Measurements from ENCODE around the gene TMEM214. TPM values are rescaled to one million over a fixed set of nuclear protein-coding genes. Genes with fewer than 3 reads are reported as not detected.

The TMEM214 gene
- total and polyA plus RNA-seq, 2 experiments from 2014 or later, result 50.4 to 75.9 TPM

DNA sequence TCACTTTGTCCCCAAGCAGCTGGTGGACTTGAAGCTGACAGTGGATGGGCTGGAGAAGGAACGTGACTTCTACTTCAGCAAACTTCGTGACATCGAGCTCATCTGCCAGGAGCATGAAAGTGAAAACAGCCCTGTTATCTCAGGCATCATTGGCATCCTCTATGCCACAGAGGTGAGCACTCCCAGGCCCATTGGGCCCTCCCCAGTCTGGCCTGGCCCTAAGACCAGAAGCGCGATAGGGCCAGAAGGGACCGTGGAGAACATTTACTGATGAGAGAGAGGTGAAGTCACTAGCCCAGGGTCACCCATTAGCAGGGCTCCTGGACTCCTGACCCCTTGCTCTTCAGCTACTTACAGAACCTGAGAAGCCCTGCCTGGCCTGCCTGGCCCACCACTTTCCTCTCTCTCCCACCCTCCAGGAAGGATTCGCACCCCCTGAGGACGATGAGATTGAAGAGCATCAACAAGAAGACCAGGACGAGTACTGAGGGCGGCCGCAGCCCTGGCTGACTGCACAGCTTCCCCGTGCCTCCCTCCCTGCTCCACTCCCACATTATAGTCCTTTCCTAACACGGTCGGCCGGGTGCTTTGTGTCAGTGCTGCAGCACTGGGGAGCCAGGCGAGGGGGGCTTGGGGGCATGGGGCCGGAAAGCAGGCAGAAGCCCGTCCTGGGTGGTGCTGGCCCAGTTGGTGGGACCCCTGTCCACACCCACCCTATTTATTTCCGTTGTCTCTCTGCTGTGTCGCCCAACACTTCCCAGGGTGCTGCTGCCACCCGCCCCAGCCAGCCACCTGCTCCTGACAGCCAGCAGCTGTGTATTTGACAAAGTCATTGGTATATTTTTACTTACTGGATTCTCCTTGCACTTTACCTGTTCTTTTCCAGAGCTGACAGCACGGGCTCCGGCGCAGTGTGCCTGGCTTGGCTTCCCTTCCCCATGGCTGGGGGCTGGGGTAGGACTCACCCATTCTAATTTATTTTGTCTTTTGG is 6.6 kb upstream of the TMEM214 start:
- TF ChIP-seq EZH2 (IDR thresholded peaks at IDR 0.05; ENCODE audit: borderline replicate concordance) (no peak), EZH2phosphoT487 (IDR thresholded peaks at IDR 0.05; ENCODE audit: low read depth, severe bottlenecking, unreplicated experiment) (no peak)
- TF ChIP-seq, protein P1, sequence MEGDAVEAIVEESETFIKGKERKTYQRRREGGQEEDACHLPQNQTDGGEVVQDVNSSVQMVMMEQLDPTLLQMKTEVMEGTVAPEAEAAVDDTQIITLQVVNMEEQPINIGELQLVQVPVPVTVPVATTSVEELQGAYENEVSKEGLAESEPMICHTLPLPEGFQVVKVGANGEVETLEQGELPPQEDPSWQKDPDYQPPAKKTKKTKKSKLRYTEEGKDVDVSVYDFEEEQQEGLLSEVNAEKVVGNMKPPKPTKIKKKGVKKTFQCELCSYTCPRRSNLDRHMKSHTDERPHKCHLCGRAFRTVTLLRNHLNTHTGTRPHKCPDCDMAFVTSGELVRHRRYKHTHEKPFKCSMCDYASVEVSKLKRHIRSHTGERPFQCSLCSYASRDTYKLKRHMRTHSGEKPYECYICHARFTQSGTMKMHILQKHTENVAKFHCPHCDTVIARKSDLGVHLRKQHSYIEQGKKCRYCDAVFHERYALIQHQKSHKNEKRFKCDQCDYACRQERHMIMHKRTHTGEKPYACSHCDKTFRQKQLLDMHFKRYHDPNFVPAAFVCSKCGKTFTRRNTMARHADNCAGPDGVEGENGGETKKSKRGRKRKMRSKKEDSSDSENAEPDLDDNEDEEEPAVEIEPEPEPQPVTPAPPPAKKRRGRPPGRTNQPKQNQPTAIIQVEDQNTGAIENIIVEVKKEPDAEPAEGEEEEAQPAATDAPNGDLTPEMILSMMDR (IDR thresholded peaks at IDR 0.05; ENCODE audit: poor library complexity), result no peak
- H3K9me2 ChIP-seq (replicated peaks; ENCODE audit: insufficient read depth), result no peaks in the 10 kb centered on the region
- H3K4me2 ChIP-seq, result no peak overlapping the region
- no peaks in the 10 kb centered on the region for H3K27me3 ChIP-seq
- H3K4me3 ChIP-seq, result no peak overlapping the region
- 92% methylated on average over 24 of the region's 24 CpGs for WGBS (ENCODE audit: low lambda C conversion rate, missing lambda C conversion rate)
- no peak overlapping the region for H2AFZ ChIP-seq
- peaks cover 7% of the 10 kb centered on the region for H3K79me2 ChIP-seq
- H3K4me1 ChIP-seq (ENCODE audit: insufficient read depth), result peaks cover 1% of the 10 kb centered on the region
- H3K9me3 ChIP-seq (ENCODE audit: low read depth), result no peaks in the 10 kb centered on the region
- no peaks in the 10 kb centered on the region for H4K20me1 ChIP-seq (ENCODE audit: insufficient read depth, poor library complexity, severe bottlenecking)
- DNase-seq (ENCODE audit: low spot score), result no peak
- H3K27ac ChIP-seq, result no peak overlapping the region
- no peaks in the 10 kb centered on the region for H3K36me3 ChIP-seq (replicated peaks; ENCODE audit: insufficient read depth, low read depth)

GRCh38 chr2:27027211-27027651 is 5.5 kb upstream of the TMEM214 start:
- H3K36me3 ChIP-seq (replicated peaks; ENCODE audit: insufficient read depth, low read depth), result no peaks in the 10 kb centered on the region
- H3K27ac ChIP-seq, result no peak overlapping the region
- 96% methylated on average over 10 of the region's 10 CpGs for WGBS (ENCODE audit: low lambda C conversion rate, missing lambda C conversion rate)
- no peak overlapping the region for H3K4me2 ChIP-seq
- peaks cover 18% of the 10 kb centered on the region for H3K79me2 ChIP-seq
- H2AFZ ChIP-seq, result no peak overlapping the region
- H3K27me3 ChIP-seq, result no peaks in the 10 kb centered on the region
- no peaks in the 10 kb centered on the region for H3K9me3 ChIP-seq (ENCODE audit: low read depth)
- no peak overlapping the region for H3K4me3 ChIP-seq
- DNase-seq (ENCODE audit: low spot score), result no peak
- TF ChIP-seq EZH2 (IDR thresholded peaks at IDR 0.05; ENCODE audit: borderline replicate concordance) (no peak), EZH2phosphoT487 (IDR thresholded peaks at IDR 0.05; ENCODE audit: low read depth, severe bottlenecking, unreplicated experiment) (no peak)
- TF ChIP-seq, protein P1 (IDR thresholded peaks at IDR 0.05; ENCODE audit: poor library complexity), result no peak
- H3K9me2 ChIP-seq (replicated peaks; ENCODE audit: insufficient read depth), result no peaks in the 10 kb centered on the region
- H4K20me1 ChIP-seq (ENCODE audit: insufficient read depth, poor library complexity, severe bottlenecking), result no peaks in the 10 kb centered on the region
- no peaks in the 10 kb centered on the region for H3K4me1 ChIP-seq (ENCODE audit: insufficient read depth)

DNA sequence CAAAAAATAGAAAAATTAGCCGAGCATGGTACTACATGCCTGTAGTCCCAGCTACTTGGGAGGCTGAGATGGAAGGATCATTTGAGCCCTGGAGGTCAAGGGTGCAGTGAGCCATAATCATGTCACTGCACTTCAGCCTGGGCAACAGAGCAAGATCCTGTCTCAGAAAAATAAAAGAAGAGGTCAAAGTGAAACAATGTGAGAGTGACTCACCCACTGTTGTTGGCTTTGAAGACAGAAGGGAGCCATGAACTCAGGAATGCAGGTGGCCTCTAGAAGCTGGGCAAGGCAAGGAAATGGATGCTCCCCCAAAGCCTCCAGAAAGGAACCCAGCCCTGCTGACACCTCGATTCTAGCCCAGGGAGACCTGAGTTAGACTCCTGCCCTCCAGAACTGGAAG is 3.7 kb upstream of the TMEM214 start:
- Histone ChIP-seq H3K79me2 (peaks cover 34% of the 10 kb centered on the region), H3K4me3 (no peak overlapping the region), H3K4me2 (no peak overlapping the region), H3K4me1 (ENCODE audit: insufficient read depth) (peaks cover 6% of the 10 kb centered on the region), H4K20me1 (ENCODE audit: insufficient read depth, poor library complexity, severe bottlenecking) (no peaks in the 10 kb centered on the region), H3K9me3 (ENCODE audit: low read depth) (no peaks in the 10 kb centered on the region), H3K27ac (no peak overlapping the region), H3K9me2 (replicated peaks; ENCODE audit: insufficient read depth) (no peaks in the 10 kb centered on the region), H3K27me3 (no peaks in the 10 kb centered on the region), H3K36me3 (replicated peaks; ENCODE audit: insufficient read depth, low read depth) (no peaks in the 10 kb centered on the region), H2AFZ (no peak overlapping the region)
- DNase-seq (ENCODE audit: low spot score), result no peak
- 93% methylated on average over 2 of the region's 2 CpGs for WGBS (ENCODE audit: low lambda C conversion rate, missing lambda C conversion rate)
- TF ChIP-seq, protein P1 (IDR thresholded peaks at IDR 0.05; ENCODE audit: poor library complexity), result no peak
- no peak for TF ChIP-seq EZH2phosphoT487 (IDR thresholded peaks at IDR 0.05; ENCODE audit: low read depth, severe bottlenecking, unreplicated experiment)
